HG02973 (cell line): ENCODE results near the gene DIAPH2.
"Not testable (repeated sequence)": the region's sequence is repeated elsewhere in the genome, so short reads cannot be mapped to it uniquely, and the experiment has no call there.

Source experiments
- ATAC-seq: cut with Tn5 transposase; IDR thresholded peaks from one replicate; pipeline ENCODE4 v1.9.1; 2021; ENCODE audit warnings: moderate library complexity; ENCODE audit not compliant: unreplicated experiment

Gene DIAPH2

GRCh38 chrX:96820935-96821334 is 136.3 kb downstream of the DIAPH2 start:
- ATAC-seq = no peak

- no peak for ATAC-seq
Observed at GRCh38 chrX:96824166-96824565, 139.5 kb downstream of the DIAPH2 start.

GRCh38 chrX:96833333-96833732 is 148.7 kb downstream of the DIAPH2 start:
- no peak for ATAC-seq

GRCh38 chrX:96834137-96834536 is 149.5 kb downstream of the DIAPH2 start:
- no peak for ATAC-seq

- peak; percentile 72 for ATAC-seq
Observed at GRCh38 chrX:96835660-96836289, 151.1 kb downstream of the DIAPH2 start.

- no peak for ATAC-seq
Observed at GRCh38 chrX:96837808-96838207, 153.2 kb downstream of the DIAPH2 start.

GRCh38 chrX:96838537-96838936 is 153.9 kb downstream of the DIAPH2 start:
- no peak for ATAC-seq

GRCh38 chrX:96841325-96841724 is 156.7 kb downstream of the DIAPH2 start:
- ATAC-seq = no peak

GRCh38 chrX:96841866-96842265 is 157.2 kb downstream of the DIAPH2 start:
- not testable (repeated sequence) for ATAC-seq

GRCh38 chrX:96843566-96843965 is 158.9 kb downstream of the DIAPH2 start:
- no peak for ATAC-seq

GRCh38 chrX:96846841-96847240 is 162.2 kb downstream of the DIAPH2 start:
- no peak for ATAC-seq

GRCh38 chrX:96859422-96859821 is 174.8 kb downstream of the DIAPH2 start:
- ATAC-seq = not testable (repeated sequence)

GRCh38 chrX:96861218-96861617 is 176.6 kb downstream of the DIAPH2 start:
- no peak for ATAC-seq

GRCh38 chrX:96861661-96862060 is 177.0 kb downstream of the DIAPH2 start:
- peak; percentile 60 for ATAC-seq

GRCh38 chrX:96883608-96884007 is 199.0 kb downstream of the DIAPH2 start, which contains the start of gene RPA4:
TSS of gene RPA4 (plus strand) at chrX:96883908. CDS start at chrX:96884311, 403 bp downstream.
- ATAC-seq = no peak

- ATAC-seq = no peak
Observed at GRCh38 chrX:96884027-96884426, 199.4 kb downstream of the DIAPH2 start.

GRCh38 chrX:96889726-96890125 is 205.1 kb downstream of the DIAPH2 start:
- ATAC-seq = no peak

- no peak for ATAC-seq
Observed at GRCh38 chrX:96906741-96907140, 222.1 kb downstream of the DIAPH2 start.

GRCh38 chrX:96907516-96908272 is 223.1 kb downstream of the DIAPH2 start:
- ATAC-seq = no peak

- ATAC-seq = no peak
Observed at GRCh38 chrX:96909291-96909690, 224.6 kb downstream of the DIAPH2 start.

- no peak for ATAC-seq
Observed at GRCh38 chrX:96918864-96919263, 234.2 kb downstream of the DIAPH2 start.

GRCh38 chrX:96919672-96920071 is 235.0 kb downstream of the DIAPH2 start:
- no peak for ATAC-seq
